Measurements from ENCODE around the gene YWHAB. TPM values are rescaled to one million over a fixed set of nuclear protein-coding genes. Genes with fewer than 3 reads are reported as not detected.

Gene YWHAB
- total RNA-seq, 1 experiment from 2014 or later = 118 TPM

GRCh38 chr20:44908987-44909871 is 23.7 kb downstream of the YWHAB start:
- Histone ChIP-seq H3K4me2 (ENCODE audit: low read length) (peak overlapping the region; percentile 87), H4K20me1 (ENCODE audit: low read length) (no peaks in the 10 kb centered on the region), H3K4me1 (ENCODE audit: insufficient read depth, low read length) (peaks cover 6% of the 10 kb centered on the region; the same call in 1 of the 2 replicates), H3K9me2 (replicated peaks; ENCODE audit: low read length) (no peaks in the 10 kb centered on the region), H3K9me3 (ENCODE audit: low read length) (no peaks in the 10 kb centered on the region), H3K79me2 (ENCODE audit: low read length) (peaks cover 14% of the 10 kb centered on the region; the same call in 1 of the 2 replicates), H3K4me3 (ENCODE audit: low read length) (peak overlapping the region; percentile 79), H3K9ac (ENCODE audit: low read length) (0 out of 2 replicates have a peak overlapping the region, but pooled peaks have one; percentile 56), H3F3A (ENCODE audit: low read length, unreplicated experiment) (peaks cover 7% of the 10 kb centered on the region), H2AFZ (ENCODE audit: low read length) (peak overlapping the region; percentile 73; the same call in 1 of the 2 replicates), H3K27me3 (ENCODE audit: low read length) (no peaks in the 10 kb centered on the region), H3K36me3 (ENCODE audit: low read depth, low read length) (peaks cover 57% of the 10 kb centered on the region), H3K27ac (ENCODE audit: low read length) (no peak overlapping the region)
- POLR2A ChIA-PET (ENCODE audit: unreplicated experiment) = interaction anchor here (0.6 to 1.0 kb wide), 5 partner anchors 21 to 1400 kb away, joined by 4 to 6 read pairs (median 5); partner anchors contain the start of gene YWHAB
- DNase-seq = peak; percentile 4
- CTCF ChIA-PET = interaction anchor here (0.6 to 0.7 kb wide), 3 partner anchors 28 to 161 kb away, joined by 5 to 9 read pairs (median 8); no protein-coding TSS in a partner anchor
- ATAC-seq = no peak
- TF ChIP-seq CTCF (conservative IDR thresholded peaks at IDR 0.05; ENCODE audit: low read depth, low read length) (no peak), EZH2 (IDR thresholded peaks at IDR 0.05; ENCODE audit: low read length, unreplicated experiment) (no peak), EZH2phosphoT487 (IDR thresholded peaks at IDR 0.05; ENCODE audit: borderline replicate concordance, low read length) (no peak)
- intact Hi-C loops (cut with micrococcal nuclease) = no loop called here
- BruUV-seq (replicated peaks) = no TSS peak

GRCh38 chr20:44909872-44910689 is 24.6 kb downstream of the YWHAB start, which contains the start of gene PABPC1L:
TSS of gene PABPC1L (plus strand) at chr20:44910060. CDS start at chr20:44910144, 84 bp downstream.
- POLR2A ChIA-PET (ENCODE audit: unreplicated experiment) = interaction anchor here (0.6 to 1.0 kb wide), 5 partner anchors 22 to 1400 kb away, joined by 4 to 6 read pairs (median 5); partner anchors contain the start of gene YWHAB
- intact Hi-C loops (cut with micrococcal nuclease) = loop anchor here (1.0 to 5.0 kb wide), 3 partner anchors 25 to 382 kb away; partner anchors contain the start of gene YWHAB
- no peak within 1 kb of the TSS for H3K27ac ChIP-seq (ENCODE audit: low read length)

More at GRCh38 chr20:44909872-44910689, 24.6 kb downstream of the YWHAB start, which contains the start of gene PABPC1L:
- H3K27me3 ChIP-seq (ENCODE audit: low read length) = no peaks in the 10 kb centered on the region
- peak within 1 kb of the TSS; percentile 56 for H3K9ac ChIP-seq (ENCODE audit: low read length)
- peaks cover 6% of the 10 kb centered on the region; the same call in 1 of the 2 replicates for H3K4me1 ChIP-seq (ENCODE audit: insufficient read depth, low read length)
- peaks cover 14% of the 10 kb centered on the region; the same call in 1 of the 2 replicates for H3K79me2 ChIP-seq (ENCODE audit: low read length)
- H3K9me2 ChIP-seq (replicated peaks; ENCODE audit: low read length) = no peaks in the 10 kb centered on the region
- H3K36me3 ChIP-seq (ENCODE audit: low read depth, low read length) = peaks cover 48% of the 10 kb centered on the region
- peaks cover 7% of the 10 kb centered on the region for H3F3A ChIP-seq (ENCODE audit: low read length, unreplicated experiment)
- CTCF ChIA-PET = interaction anchor here (0.6 to 0.7 kb wide), 4 partner anchors 24 to 162 kb away, joined by 3 to 9 read pairs (median 6); partner anchors contain the start of gene YWHAB
- DNase-seq (peak; percentile 79), ATAC-seq (peak; percentile 84)
- H3K4me3 ChIP-seq (ENCODE audit: low read length) = peak within 1 kb of the TSS; percentile 79
- H4K20me1 ChIP-seq (ENCODE audit: low read length) = no peaks in the 10 kb centered on the region
- TF ChIP-seq EZH2phosphoT487 (IDR thresholded peaks at IDR 0.05; ENCODE audit: borderline replicate concordance, low read length) (no peak), CTCF (conservative IDR thresholded peaks at IDR 0.05; ENCODE audit: low read depth, low read length) (no peak), EZH2 (IDR thresholded peaks at IDR 0.05; ENCODE audit: low read length, unreplicated experiment) (no peak)
- H2AFZ ChIP-seq (ENCODE audit: low read length) = peak within 1 kb of the TSS; percentile 73
- peak within 1 kb of the TSS; percentile 87 for H3K4me2 ChIP-seq (ENCODE audit: low read length)
- no peaks in the 10 kb centered on the region for H3K9me3 ChIP-seq (ENCODE audit: low read length)
- no TSS peak for BruUV-seq (replicated peaks)
